HEK293 (cell line): ENCODE data around the gene KIF18B.
A peak's percentile ranks its signal among the peaks of the same experiment; 100 is the strongest.

Source experiments
- HOXD13 ChIP-seq: sonication (generic); formaldehyde crosslinking; IDR thresholded peaks from 2 replicates; pipeline ENCODE4 v1.8.0; 2022; ENCODE audit warnings: missing genetic modification reagents, borderline replicate concordance
- MZF1 ChIP-seq: fragments of 450-650 bp; formaldehyde crosslinking; IDR thresholded peaks from 2 replicates; pipeline ENCODE4 v1.5.1; 2017; ENCODE audit warnings: missing biosample characterization, missing genetic modification characterization, borderline replicate concordance
- SP7 ChIP-seq: fragments of 450-650 bp; formaldehyde crosslinking; IDR thresholded peaks from 2 replicates; pipeline ENCODE4 v1.5.1; 2016; ENCODE audit warnings: missing biosample characterization, missing genetic modification characterization
- TRIM28 ChIP-seq: IDR thresholded peaks from 2 replicates; pipeline ENCODE4 v1.6.1; 2011; ENCODE audit warnings: low read length, control low read depth, borderline replicate concordance
- ZBTB8A ChIP-seq: fragments of 450-650 bp; formaldehyde crosslinking; IDR thresholded peaks from 2 replicates; pipeline ENCODE4 v1.5.1; 2016; ENCODE audit warnings: missing biosample characterization, missing genetic modification characterization
- ZFHX2 ChIP-seq: fragments of 450-650 bp; formaldehyde crosslinking; conservative IDR thresholded peaks from 2 replicates; pipeline ENCODE4 v1.5.1; 2016; ENCODE audit warnings: missing biosample characterization, missing genetic modification characterization
- ZFP37 ChIP-seq: fragments of 450-650 bp; formaldehyde crosslinking; IDR thresholded peaks from 2 replicates; pipeline ENCODE4 v1.5.1; 2016; ENCODE audit warnings: missing biosample characterization, missing genetic modification characterization
- ZNF211 ChIP-seq: fragments of 450-650 bp; formaldehyde crosslinking; IDR thresholded peaks from 2 replicates; pipeline ENCODE4 v1.5.1; 2016; ENCODE audit warnings: low read depth, missing biosample characterization, missing genetic modification characterization
- ZNF324 ChIP-seq: fragments of 450-650 bp; formaldehyde crosslinking; IDR thresholded peaks from 2 replicates; pipeline ENCODE4 v1.5.1; 2016; ENCODE audit warnings: missing biosample characterization, missing genetic modification characterization
- ZNF335 ChIP-seq: fragments of 450-650 bp; formaldehyde crosslinking; conservative IDR thresholded peaks from 2 replicates; pipeline ENCODE4 v1.5.1; 2016; ENCODE audit warnings: missing biosample characterization, missing genetic modification characterization
- ZNF341 ChIP-seq: fragments of 450-650 bp; formaldehyde crosslinking; IDR thresholded peaks from 2 replicates; pipeline ENCODE4; 2016; ENCODE audit warnings: low read depth, missing biosample characterization, missing genetic modification characterization
- ZNF350 ChIP-seq: fragments of 450-650 bp; formaldehyde crosslinking; IDR thresholded peaks from 2 replicates; pipeline ENCODE4 v1.5.0; 2017; ENCODE audit warnings: missing biosample characterization, mild to moderate bottlenecking, missing genetic modification characterization
- ZNF354C ChIP-seq: fragments of 450-650 bp; formaldehyde crosslinking; IDR thresholded peaks from 2 replicates; pipeline ENCODE4 v1.5.1; 2016; ENCODE audit warnings: missing biosample characterization, missing genetic modification characterization, low read depth, borderline replicate concordance
- ZNF48 ChIP-seq: fragments of 450-650 bp; formaldehyde crosslinking; IDR thresholded peaks from 2 replicates; pipeline ENCODE4 v1.5.1; 2016; ENCODE audit warnings: missing biosample characterization, missing genetic modification characterization
- ZNF501 ChIP-seq: fragments of 450-650 bp; formaldehyde crosslinking; IDR thresholded peaks from 2 replicates; pipeline ENCODE4 v1.5.1; 2016; ENCODE audit warnings: missing biosample characterization, missing genetic modification characterization
- ZNF510 ChIP-seq: fragments of 450-650 bp; formaldehyde crosslinking; IDR thresholded peaks from 2 replicates; pipeline ENCODE4 v1.5.1; 2018; ENCODE audit warnings: mild to moderate bottlenecking, missing genetic modification characterization, missing biosample characterization; ENCODE audit not compliant: insufficient replicate concordance
- ZNF521 ChIP-seq: fragments of 450-650 bp; formaldehyde crosslinking; IDR thresholded peaks from 2 replicates; pipeline ENCODE4 v1.5.1; 2017; ENCODE audit warnings: missing biosample characterization, mild to moderate bottlenecking, missing genetic modification characterization
- ZNF530 ChIP-seq: fragments of 450-650 bp; formaldehyde crosslinking; IDR thresholded peaks from 2 replicates; pipeline ENCODE4 v1.5.1; 2016; ENCODE audit warnings: low read depth, missing biosample characterization, missing genetic modification characterization
- ZNF610 ChIP-seq: fragments of 450-650 bp; formaldehyde crosslinking; IDR thresholded peaks from 2 replicates; pipeline ENCODE4 v1.5.1; 2016; ENCODE audit warnings: missing biosample characterization, missing genetic modification characterization, borderline replicate concordance
- ZNF660 ChIP-seq: fragments of 450-650 bp; IDR thresholded peaks from 2 replicates; pipeline ENCODE4 v1.5.1; 2018; ENCODE audit warnings: missing biosample characterization, mild to moderate bottlenecking, missing genetic modification characterization
- ZNF701 ChIP-seq: fragments of 450-650 bp; formaldehyde crosslinking; IDR thresholded peaks from 2 replicates; pipeline ENCODE4 v1.5.1; 2016; ENCODE audit warnings: missing biosample characterization, missing genetic modification characterization
- ZNF777 ChIP-seq: fragments of 450-650 bp; formaldehyde crosslinking; IDR thresholded peaks from 2 replicates; pipeline ENCODE4 v1.5.1; 2017; ENCODE audit warnings: missing biosample characterization, missing genetic modification characterization, borderline replicate concordance
- ZNF785 ChIP-seq: fragments of 450-650 bp; formaldehyde crosslinking; IDR thresholded peaks from 2 replicates; pipeline ENCODE4 v1.5.1; 2016; ENCODE audit warnings: missing biosample characterization, missing genetic modification characterization
- ZSCAN30 ChIP-seq: fragments of 450-650 bp; IDR thresholded peaks from 2 replicates; pipeline ENCODE4 v1.5.1; 2018; ENCODE audit warnings: missing biosample characterization, mild to moderate bottlenecking, missing genetic modification characterization, moderate library complexity
- TF ChIP-seq, protein P1 (sequence below): fragments of 450-650 bp; formaldehyde crosslinking; IDR thresholded peaks from 2 replicates; pipeline ENCODE4 v1.5.1; 2016; ENCODE audit warnings: missing biosample characterization, missing genetic modification characterization, low read depth
- TF ChIP-seq, protein P2 (sequence below): fragments of 450-650 bp; formaldehyde crosslinking; IDR thresholded peaks from 2 replicates; pipeline ENCODE4 v1.5.1; 2016; ENCODE audit warnings: missing biosample characterization, missing genetic modification characterization
- TF ChIP-seq, protein P3 (sequence below): fragments of 450-650 bp; formaldehyde crosslinking; IDR thresholded peaks from 2 replicates; pipeline ENCODE4 v1.5.1; 2016; ENCODE audit warnings: missing biosample characterization, missing genetic modification characterization
- TF ChIP-seq, protein P4 (sequence below): fragments of 450-650 bp; IDR thresholded peaks from 2 replicates; pipeline ENCODE4 v1.5.1; 2018; ENCODE audit warnings: missing biosample characterization, mild to moderate bottlenecking, missing genetic modification characterization
- TF ChIP-seq, protein P5 (sequence below): fragments of 450-650 bp; formaldehyde crosslinking; IDR thresholded peaks from 2 replicates; pipeline ENCODE4 v1.5.1; 2016; ENCODE audit warnings: missing biosample characterization, missing genetic modification characterization
- TF ChIP-seq, protein P6 (sequence below): fragments of 450-650 bp; formaldehyde crosslinking; IDR thresholded peaks from 2 replicates; pipeline ENCODE4 v1.5.1; 2016; ENCODE audit warnings: missing biosample characterization, missing genetic modification characterization

Gene KIF18B

DNA sequence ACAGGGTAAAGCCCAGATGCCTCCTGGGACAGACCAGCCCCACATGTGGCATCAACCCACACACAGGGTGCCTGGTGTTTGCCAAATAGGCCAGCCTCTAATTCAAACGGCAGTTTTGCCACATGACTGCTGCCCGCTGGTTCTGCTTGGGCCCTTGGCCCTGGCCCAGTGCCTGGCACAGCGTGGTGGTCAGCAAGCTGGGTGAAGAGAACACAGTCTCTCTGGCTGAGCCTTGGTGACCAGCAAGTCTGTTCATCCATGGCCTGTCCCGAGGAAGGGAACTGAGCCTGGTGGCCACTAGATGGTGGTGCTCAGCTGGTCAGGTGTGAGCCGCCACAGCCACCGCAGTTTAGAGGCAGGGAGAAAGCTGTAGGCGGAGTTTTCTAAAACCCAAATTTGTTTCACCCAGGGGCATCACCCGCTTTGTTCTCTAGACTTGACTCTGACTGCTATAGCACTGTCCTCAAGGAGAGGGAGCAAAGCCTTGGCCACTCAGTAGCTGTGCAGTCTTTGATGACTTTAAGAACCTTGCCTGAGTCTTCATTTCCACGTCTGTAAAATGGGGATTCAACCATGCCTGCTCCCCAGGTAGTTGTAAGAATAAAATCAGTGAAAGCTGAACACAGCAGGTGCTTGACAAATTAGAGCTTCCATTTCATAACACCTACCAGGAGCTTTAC lies 27.5 kb downstream of the KIF18B start (continued):
- TF ChIP-seq, protein P1, sequence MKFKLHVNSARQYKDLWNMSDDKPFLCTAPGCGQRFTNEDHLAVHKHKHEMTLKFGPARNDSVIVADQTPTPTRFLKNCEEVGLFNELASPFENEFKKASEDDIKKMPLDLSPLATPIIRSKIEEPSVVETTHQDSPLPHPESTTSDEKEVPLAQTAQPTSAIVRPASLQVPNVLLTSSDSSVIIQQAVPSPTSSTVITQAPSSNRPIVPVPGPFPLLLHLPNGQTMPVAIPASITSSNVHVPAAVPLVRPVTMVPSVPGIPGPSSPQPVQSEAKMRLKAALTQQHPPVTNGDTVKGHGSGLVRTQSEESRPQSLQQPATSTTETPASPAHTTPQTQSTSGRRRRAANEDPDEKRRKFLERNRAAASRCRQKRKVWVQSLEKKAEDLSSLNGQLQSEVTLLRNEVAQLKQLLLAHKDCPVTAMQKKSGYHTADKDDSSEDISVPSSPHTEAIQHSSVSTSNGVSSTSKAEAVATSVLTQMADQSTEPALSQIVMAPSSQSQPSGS (tag by site-specific recombination): no peak
- TF ChIP-seq, protein P2, sequence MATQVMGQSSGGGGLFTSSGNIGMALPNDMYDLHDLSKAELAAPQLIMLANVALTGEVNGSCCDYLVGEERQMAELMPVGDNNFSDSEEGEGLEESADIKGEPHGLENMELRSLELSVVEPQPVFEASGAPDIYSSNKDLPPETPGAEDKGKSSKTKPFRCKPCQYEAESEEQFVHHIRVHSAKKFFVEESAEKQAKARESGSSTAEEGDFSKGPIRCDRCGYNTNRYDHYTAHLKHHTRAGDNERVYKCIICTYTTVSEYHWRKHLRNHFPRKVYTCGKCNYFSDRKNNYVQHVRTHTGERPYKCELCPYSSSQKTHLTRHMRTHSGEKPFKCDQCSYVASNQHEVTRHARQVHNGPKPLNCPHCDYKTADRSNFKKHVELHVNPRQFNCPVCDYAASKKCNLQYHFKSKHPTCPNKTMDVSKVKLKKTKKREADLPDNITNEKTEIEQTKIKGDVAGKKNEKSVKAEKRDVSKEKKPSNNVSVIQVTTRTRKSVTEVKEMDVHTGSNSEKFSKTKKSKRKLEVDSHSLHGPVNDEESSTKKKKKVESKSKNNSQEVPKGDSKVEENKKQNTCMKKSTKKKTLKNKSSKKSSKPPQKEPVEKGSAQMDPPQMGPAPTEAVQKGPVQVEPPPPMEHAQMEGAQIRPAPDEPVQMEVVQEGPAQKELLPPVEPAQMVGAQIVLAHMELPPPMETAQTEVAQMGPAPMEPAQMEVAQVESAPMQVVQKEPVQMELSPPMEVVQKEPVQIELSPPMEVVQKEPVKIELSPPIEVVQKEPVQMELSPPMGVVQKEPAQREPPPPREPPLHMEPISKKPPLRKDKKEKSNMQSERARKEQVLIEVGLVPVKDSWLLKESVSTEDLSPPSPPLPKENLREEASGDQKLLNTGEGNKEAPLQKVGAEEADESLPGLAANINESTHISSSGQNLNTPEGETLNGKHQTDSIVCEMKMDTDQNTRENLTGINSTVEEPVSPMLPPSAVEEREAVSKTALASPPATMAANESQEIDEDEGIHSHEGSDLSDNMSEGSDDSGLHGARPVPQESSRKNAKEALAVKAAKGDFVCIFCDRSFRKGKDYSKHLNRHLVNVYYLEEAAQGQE (tag by site-specific recombination): no peak
- TF ChIP-seq ZNF777 (tag by site-specific recombination) (no peak), ZNF785 (tag by site-specific recombination) (no peak), ZNF350 (no peak), TRIM28 (0 out of 2 replicates have a peak, but pooled peaks have one; percentile 29), ZNF211 (tag by site-specific recombination) (no peak), ZNF701 (tag by site-specific recombination) (no peak), MZF1 (peak; percentile 66; the same call in 1 of the 2 replicates), ZFP37 (tag by site-specific recombination) (0 out of 2 replicates have a peak, but pooled peaks have one; percentile 30), HOXD13 (CRISPR knock-in tag) (no peak), ZNF521 (no peak), ZBTB8A (tag by site-specific recombination) (no peak), SP7 (tag by site-specific recombination) (peak; percentile 32; the same call in 1 of the 2 replicates), ZNF335 (no peak), ZNF354C (tag by site-specific recombination) (no peak), ZNF341 (tag by site-specific recombination) (no peak), ZNF610 (no peak), ZSCAN30 (tag by site-specific recombination) (no peak), ZNF324 (tag by site-specific recombination) (no peak), ZNF510 (tag by site-specific recombination) (no peak), ZNF660 (no peak), ZNF530 (no peak), ZNF501 (tag by site-specific recombination) (peak; percentile 17; the same call in 1 of the 2 replicates), ZFHX2 (tag by site-specific recombination) (0 out of 2 replicates have a peak, but pooled peaks have one; percentile 47), ZNF48 (tag by site-specific recombination) (no peak)
- TF ChIP-seq, protein P3, sequence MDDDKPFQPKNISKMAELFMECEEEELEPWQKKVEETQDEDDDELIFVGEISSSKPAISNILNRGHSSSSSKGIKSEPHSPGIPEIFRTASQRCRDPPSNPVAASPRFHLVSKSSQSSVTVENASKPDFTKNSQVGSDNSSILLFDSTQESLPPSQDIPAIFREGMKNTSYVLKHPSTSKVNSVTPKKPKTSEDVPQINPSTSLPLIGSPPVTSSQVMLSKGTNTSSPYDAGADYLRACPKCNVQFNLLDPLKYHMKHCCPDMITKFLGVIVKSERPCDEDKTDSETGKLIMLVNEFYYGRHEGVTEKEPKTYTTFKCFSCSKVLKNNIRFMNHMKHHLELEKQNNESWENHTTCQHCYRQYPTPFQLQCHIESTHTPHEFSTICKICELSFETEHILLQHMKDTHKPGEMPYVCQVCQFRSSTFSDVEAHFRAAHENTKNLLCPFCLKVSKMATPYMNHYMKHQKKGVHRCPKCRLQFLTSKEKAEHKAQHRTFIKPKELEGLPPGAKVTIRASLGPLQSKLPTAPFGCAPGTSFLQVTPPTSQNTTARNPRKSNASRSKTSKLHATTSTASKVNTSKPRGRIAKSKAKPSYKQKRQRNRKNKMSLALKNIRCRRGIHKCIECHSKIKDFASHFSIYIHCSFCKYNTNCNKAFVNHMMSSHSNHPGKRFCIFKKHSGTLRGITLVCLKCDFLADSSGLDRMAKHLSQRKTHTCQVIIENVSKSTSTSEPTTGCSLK: no peak
- TF ChIP-seq, protein P4, sequence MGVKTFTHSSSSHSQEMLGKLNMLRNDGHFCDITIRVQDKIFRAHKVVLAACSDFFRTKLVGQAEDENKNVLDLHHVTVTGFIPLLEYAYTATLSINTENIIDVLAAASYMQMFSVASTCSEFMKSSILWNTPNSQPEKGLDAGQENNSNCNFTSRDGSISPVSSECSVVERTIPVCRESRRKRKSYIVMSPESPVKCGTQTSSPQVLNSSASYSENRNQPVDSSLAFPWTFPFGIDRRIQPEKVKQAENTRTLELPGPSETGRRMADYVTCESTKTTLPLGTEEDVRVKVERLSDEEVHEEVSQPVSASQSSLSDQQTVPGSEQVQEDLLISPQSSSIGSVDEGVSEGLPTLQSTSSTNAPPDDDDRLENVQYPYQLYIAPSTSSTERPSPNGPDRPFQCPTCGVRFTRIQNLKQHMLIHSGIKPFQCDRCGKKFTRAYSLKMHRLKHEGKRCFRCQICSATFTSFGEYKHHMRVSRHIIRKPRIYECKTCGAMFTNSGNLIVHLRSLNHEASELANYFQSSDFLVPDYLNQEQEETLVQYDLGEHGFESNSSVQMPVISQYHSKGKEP: no peak
- TF ChIP-seq, protein P5, sequence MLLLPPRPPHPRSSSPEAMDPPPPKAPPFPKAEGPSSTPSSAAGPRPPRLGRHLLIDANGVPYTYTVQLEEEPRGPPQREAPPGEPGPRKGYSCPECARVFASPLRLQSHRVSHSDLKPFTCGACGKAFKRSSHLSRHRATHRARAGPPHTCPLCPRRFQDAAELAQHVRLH (tag by site-specific recombination): no peak
- TF ChIP-seq, protein P6, sequence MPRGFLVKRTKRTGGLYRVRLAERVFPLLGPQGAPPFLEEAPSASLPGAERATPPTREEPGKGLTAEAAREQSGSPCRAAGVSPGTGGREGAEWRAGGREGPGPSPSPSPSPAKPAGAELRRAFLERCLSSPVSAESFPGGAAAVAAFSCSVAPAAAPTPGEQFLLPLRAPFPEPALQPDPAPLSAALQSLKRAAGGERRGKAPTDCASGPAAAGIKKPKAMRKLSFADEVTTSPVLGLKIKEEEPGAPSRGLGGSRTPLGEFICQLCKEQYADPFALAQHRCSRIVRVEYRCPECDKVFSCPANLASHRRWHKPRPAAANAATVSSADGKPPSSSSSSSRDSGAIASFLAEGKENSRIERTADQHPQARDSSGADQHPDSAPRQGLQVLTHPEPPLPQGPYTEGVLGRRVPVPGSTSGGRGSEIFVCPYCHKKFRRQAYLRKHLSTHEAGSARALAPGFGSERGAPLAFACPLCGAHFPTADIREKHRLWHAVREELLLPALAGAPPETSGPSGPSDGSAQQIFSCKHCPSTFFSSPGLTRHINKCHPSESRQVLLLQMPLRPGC (tag by site-specific recombination): no peak
